GM18867 (cell line): Measurements from ENCODE around the gene SNX21.

Experiments used
- ATAC-seq: cut with Tn5 transposase; IDR thresholded peaks from one replicate; pipeline ENCODE4 v1.9.1; 2021; ENCODE audit warnings: mild to moderate bottlenecking, moderate library complexity; ENCODE audit not compliant: unreplicated experiment

The SNX21 gene

DNA sequence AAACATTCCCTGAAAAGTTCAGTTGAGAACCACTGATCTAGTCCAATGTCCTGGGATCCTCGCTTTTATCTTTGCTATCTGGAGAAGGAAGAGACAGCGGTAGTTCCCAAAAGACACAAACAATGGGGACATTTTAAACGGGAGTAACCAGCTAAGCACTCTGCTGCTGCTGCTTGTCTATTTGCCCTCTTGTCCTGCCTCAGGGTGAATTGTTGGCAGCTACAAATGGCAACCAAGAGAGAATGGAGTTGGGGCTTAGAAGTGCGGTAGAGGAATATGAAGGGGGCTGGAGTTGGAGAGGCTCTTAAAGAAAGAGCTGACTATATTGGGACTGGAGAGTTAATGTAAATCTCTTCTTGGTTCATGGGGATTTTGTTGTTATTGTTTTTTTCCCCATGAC, 41.0 kb downstream of the SNX21 start:
- ATAC-seq, result no peak

DNA sequence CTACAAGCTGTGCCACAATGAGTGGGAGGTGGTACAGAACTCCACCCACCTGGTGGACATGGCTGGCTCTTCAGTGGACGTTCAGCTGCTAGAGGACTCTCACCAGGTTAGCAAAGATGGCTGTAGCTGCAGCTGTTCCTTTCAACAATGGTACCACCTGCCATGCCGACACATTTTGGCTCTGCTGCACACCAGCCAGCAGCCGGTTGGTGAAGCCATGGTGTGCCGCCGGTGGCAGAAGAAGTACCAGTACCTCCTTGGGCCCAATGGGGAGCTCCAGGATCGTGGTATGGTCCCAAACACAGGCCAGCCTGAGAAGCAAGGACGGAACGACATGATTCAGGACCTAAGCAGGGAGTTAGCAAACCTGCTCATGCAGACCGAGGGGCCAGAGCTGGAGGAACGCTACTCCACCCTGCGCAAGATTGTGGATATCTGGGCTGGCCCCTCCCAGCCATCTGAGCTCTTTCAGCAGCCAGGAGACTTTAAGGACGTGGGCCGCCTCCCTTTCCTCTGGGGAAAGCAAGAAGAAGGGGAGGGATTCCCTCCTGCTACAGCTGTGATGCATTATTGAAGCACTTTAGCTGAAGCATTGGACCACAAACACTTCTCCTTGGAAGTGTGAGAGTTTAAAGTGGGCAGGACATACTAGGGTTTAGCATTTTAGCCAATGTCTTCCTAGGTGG, 44.6 kb downstream of the SNX21 start:
- ATAC-seq, result no peak

- ATAC-seq, result peak; percentile 97
Observed at GRCh38 chr20:45880988-45881788, 47.6 kb downstream of the SNX21 start, which contains the start of gene ZSWIM1. Gene ZSWIM1 (plus strand): TSS chr20:45881227. CDS start chr20:45882593, 1,366 bp downstream.

DNA sequence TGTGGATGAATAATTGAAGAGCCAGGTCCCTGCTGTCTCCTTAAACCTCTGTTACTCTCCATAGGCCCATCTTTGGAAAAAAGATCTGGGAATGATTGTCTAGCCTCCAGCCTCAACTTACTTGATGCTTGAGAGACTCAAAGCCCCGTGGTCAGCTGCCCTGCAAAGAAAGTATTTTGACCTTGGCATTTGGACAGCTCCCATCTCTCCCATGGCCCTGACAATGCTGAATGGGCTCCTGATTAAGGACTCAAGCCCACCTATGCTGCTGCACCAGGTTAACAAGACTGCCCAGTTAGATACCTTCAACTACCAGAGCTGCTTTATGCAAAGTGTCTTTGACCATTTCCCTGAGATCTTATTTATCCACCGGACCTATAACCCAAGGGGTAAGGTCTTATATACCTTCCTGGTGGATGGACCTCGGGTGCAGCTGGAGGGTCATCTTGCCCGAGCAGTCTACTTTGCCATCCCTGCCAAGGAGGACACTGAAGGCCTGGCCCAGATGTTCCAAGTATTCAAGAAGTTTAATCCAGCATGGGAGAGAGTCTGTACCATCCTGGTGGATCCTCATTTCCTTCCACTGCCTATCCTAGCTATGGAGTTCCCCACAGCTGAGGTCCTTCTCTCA, 49.0 kb downstream of the SNX21 start:
- no peak for ATAC-seq

DNA sequence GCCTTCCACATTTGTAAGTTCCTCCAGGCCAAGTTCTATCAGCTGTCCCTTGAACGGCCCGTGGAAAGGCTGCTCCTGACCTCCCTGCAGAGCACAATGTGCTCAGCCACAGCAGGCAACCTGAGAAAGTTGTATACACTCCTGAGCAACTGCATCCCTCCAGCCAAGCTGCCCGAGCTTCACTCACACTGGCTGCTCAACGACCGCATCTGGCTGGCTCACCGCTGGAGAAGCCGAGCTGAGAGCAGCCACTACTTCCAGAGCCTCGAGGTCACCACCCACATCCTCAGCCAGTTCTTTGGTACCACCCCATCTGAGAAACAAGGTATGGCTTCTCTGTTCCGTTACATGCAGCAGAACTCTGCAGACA, 49.5 kb downstream of the SNX21 start:
- no peak for ATAC-seq

- no peak for ATAC-seq
Observed at GRCh38 chr20:45886590-45887345, 53.2 kb downstream of the SNX21 start.

- ATAC-seq, result no peak
Observed at GRCh38 chr20:45887346-45887715, 53.7 kb downstream of the SNX21 start, which contains the start of gene SPATA25. Gene SPATA25 (minus strand): TSS chr20:45887622. CDS start chr20:45887590, 32 bp downstream.

- ATAC-seq, result no peak
Observed at GRCh38 chr20:45888681-45889080, 55.1 kb downstream of the SNX21 start.

- ATAC-seq, result no peak
Observed at GRCh38 chr20:45890077-45890984, 56.7 kb downstream of the SNX21 start.

DNA sequence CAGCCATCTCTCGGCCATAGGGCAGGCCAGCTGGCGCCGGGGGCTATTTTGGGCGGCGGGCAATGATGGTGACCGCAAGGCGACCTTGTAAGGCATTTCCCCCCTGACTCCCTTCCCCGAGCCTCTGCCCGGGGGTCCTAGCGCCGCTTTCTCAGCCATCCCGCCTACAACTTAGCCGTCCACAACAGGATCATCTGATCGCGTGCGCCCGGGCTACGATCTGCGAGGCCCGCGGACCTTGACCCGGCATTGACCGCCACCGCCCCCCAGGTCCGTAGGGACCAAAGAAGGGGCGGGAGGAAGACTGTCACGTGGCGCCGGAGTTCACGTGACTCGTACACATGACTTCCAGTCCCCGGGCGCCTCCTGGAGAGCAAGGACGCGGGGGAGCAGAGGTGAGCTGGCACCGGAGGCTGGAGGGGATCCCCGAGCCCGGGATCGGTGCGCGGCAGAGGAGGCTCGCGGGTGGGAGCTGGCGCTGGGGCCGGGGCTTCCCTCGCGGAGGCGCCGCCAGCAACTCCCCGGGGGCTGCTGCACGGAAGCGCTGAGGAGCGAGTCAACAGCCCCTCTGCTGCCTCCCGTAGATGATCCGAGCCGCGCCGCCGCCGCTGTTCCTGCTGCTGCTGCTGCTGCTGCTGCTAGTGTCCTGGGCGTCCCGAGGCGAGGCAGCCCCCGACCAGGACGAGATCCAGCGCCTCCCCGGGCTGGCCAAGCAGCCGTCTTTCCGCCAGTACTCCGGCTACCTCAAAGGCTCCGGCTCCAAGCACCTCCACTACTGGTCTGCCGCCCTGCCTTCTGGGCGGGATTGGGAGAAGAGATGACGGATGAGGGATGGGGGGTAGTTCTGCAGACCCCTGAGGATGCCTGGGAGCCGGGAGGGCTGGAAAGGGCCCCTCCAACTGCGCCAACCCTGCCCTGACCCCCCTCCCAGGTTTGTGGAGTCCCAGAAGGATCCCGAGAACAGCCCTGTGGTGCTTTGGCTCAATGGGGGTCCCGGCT, 57.7 kb downstream of the SNX21 start, which contains the start of the genes CTSA and NEURL2:
TSS of gene CTSA (plus strand) at position 351 of the 999 bp plus-strand sequence. CDS start at position 585, 234 bp downstream.
TSS of gene NEURL2 (minus strand) at position 224 of the 999 bp plus-strand sequence. CDS start at position 7, 217 bp downstream.
- ATAC-seq, result peak; percentile 78

- ATAC-seq, result no peak
Observed at GRCh38 chr20:45892049-45892825, 58.6 kb downstream of the SNX21 start.
